NOMO-1 (cell line): ENCODE data around the gene MYL4.
"Not testable (repeated sequence)": the region's sequence is repeated elsewhere in the genome, so short reads cannot be mapped to it uniquely, and the experiment has no call there.

Experiments used
- DNase-seq, 2 experiments: peaks; one replicate each; lab custom pipeline; 2025; ENCODE audit not compliant: unreplicated experiment in 2 of 2; lab: John Stamatoyannopoulos, UW

The MYL4 gene

GRCh38 chr17:47239967-47240651 is 31.0 kb downstream of the MYL4 start:
- peak in 1 of 2 experiments; percentile 18 for DNase-seq

DNA sequence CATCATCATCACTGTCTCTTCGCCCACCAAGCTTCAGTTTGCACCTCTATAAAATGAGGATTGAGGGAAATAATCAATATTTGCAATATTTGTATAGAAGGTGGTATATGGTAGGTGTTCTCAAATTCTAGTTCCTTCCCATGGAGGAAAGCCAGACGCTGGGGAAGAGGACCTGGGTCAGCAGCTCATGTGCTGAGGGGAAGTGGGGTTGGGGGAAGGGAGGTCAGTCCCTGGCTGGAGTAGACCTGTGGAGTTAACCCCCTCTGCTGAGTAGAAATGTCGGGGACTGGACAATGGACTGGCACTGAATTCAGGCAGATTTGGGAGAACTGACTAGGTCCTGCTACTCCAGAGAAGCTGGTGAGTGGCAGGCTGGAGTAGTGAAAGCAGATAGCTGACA is 31.7 kb downstream of the MYL4 start:
- no peak for DNase-seq

DNA sequence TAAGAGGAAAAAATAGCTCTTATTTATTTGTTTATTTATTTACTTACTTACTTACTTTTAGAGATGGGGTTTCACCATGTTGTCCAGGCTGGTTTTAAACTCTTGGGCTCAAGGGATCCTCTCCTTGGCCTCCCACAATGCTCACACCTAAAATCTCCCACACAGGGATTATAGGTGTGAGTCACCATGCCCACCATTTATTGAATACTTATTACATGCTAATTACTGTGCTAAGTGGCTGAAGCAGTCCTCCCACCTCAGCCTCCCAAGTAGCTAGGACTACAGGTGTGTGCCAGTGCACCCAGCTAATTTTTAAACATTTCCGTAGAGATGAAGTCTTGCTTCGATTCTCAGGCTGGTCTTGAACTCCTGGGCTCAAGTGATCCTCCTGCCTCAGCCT is 33.5 kb downstream of the MYL4 start:
- no peak for DNase-seq

GRCh38 chr17:47243737-47244598 is 34.8 kb downstream of the MYL4 start:
- no peak for DNase-seq

GRCh38 chr17:47244697-47245096 is 35.5 kb downstream of the MYL4 start:
- no peak for DNase-seq

GRCh38 chr17:47246120-47246519 is 37.0 kb downstream of the MYL4 start:
- DNase-seq: no peak

DNA sequence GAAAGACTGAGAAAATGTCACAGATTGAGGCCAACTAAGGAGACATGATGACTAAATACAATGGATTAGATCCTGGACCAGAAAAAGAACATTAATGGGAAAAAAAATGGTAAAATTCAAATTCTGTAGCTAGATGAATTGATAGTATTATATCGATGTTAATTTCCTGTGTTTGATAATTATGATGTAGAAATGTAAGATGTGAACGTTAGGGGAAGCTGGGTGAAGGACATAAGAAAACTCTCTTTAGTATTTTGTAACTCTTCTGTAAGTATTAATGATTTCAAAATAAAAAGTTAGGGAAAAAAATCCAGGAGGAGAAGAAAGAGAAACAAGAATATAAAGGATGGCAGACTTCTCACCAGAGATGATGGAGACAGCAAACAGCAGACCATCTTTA is 41.7 kb downstream of the MYL4 start:
- DNase-seq: no peak

GRCh38 chr17:47251421-47251940 is 42.3 kb downstream of the MYL4 start:
- no peak for DNase-seq

GRCh38 chr17:47252209-47252608 is 43.1 kb downstream of the MYL4 start:
- DNase-seq: no peak

- DNase-seq: no peak
Observed at GRCh38 chr17:47252766-47253512, 43.8 kb downstream of the MYL4 start.

DNA sequence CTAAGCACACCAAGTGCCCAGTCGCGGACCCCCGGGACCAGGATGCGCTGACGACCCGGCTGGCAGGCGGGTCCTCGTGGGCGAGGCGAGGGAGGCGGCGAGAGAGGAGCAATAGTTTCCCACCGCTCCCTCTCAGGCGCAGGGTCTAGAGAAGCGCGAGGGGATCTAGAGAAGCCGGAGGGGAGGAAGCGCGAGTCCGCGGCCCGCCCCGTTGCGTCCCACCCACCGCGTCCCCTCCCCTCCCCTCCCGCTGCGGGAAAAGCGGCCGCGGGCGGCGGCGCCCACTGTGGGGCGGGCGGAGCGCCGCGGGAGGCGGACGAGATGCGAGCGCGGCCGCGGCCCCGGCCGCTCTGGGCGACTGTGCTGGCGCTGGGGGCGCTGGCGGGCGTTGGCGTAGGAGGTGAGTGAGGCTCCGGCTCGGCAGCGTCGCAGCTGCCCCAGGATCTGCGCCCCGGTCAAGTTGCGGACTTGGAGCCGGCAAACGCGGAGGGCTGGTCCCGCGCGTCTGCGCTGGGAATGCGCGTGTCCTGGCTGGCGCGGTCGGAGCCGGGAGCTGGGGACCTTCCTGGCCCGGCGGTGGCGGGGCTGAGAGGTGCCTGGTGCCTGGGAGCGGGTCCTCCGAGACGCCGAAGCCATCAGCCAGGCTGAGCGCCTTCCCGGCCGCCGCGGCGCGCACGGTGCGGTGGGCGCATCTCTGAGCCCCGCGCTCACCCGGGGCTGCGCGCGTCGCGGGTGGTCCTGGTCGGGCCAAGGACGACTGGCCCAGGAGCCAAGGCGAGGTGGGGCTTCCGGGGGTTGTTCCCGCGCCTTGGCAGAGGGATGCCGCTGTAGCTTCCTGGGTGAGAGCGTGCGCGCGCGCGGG is 44.6 kb downstream of the MYL4 start, which contains the start of gene ITGB3:
Gene ITGB3 (plus strand): TSS at position 287 of the 862 bp plus-strand sequence. CDS start 35 bp downstream, at position 322.
- peak; percentile 41 to 84 for DNase-seq

DNA sequence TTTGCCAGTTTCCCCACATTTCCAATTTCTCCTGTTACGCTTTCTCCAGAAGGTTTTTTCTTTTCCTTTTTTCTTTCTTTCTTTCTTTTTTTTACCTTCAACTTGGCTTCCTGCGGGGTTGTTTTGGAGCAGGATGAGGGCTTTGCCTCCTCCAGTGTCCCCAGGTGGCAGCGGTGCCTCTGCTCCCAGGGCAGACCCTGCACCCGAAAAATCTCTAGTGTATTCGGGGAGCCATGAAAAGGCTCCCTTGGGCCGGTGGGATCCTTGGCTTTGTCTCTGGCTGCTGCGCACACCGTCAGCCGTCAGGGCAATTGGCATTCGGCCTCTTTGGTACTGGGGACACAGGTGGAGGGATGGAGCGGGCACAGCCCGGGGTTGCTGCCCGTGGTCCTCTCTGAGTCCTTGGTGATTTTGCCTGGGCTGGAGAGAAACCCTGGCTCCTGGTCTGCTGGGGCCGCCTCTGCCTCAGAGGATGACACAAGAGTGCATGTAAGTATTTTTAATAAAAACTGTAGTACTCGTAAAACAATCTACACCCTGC is 45.3 kb downstream of the MYL4 start:
- no peak for DNase-seq

GRCh38 chr17:47257651-47258339 is 48.6 kb downstream of the MYL4 start:
- DNase-seq: no peak

- DNase-seq: no peak
Observed at GRCh38 chr17:47262586-47262985, 53.4 kb downstream of the MYL4 start.

DNA sequence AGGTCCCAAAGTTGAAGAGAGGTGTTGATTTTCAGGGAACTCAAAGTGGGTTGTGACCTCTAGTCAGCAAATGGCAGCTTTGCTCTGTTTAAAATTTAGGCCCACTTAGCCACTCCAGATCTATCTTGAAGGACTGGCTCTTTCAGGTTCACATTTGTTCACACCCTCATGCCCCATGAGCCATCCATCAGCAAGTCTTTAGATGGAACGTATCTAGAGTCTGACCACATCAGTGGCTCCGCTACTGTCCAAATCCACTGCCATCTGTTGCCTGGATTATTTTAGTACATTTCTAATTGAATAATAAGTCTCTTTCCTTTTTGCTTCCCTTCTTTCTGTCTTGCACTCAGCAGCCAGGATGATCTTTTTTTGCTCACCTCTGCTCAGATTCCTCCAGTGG is 55.0 kb downstream of the MYL4 start:
- no peak for DNase-seq

DNA sequence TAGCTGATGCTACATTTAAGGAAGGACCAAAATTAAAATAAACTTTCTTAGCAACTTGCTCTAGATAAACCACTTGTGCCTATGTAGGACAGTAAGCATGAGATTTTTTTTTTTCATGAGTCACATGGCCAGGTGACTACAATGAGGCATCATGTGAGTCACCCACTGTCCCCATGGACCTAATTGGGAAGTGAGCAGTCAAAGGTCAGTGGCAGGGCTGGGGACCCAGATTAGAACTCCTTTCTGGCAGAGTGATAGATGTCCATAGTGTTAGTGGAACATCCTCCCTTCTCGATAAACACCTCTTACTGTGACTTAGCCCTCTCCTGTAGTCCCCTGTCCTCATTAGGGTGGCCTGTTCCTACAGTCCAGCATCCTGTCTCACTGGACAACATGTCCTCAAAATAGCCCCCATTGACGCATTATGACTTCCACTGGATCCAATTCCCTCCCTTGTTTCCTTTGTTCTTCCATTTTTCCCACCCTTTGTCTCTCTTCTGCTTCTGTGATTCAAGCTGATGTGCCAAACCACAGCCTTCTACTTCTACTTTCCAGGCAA is 56.9 kb downstream of the MYL4 start:
- DNase-seq: no peak

GRCh38 chr17:47266782-47267181 is 57.6 kb downstream of the MYL4 start:
- DNase-seq: no peak

DNA sequence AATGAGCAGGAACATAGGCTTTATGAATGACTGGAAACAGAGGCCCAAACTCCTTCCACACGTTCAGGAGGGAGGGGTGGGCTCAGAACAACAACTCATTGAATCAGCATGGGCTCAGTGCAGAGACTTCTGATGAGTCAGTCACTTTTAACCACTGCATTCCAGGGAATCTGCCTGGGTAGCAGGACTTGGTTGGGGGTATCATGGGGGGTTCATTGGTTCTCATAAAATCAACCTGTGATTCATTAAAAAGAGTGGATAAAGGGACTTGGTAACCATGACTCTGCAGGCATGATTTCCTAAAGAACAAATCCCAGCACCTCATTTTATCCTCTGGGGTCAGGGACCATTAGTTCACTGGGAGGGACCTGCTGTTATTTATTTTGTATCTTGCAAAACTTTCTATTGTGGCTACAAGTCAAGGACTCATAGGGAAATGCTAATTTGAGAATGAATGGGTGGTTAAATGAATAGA is 58.2 kb downstream of the MYL4 start:
- DNase-seq: no peak

- not testable (repeated sequence) for DNase-seq
Observed at GRCh38 chr17:47268964-47269363, 59.8 kb downstream of the MYL4 start.
